HEK293 (cell line): ENCODE measurements around the gene DENND5A.
A peak's percentile ranks its signal among the peaks of the same experiment; 100 is the strongest.

ENCODE experiments used
- BCL11B ChIP-seq: fragments of 450-650 bp; formaldehyde crosslinking; IDR thresholded peaks from 2 replicates; pipeline ENCODE4 v1.5.1; 2016; ENCODE audit warnings: low read depth, missing biosample characterization, missing genetic modification characterization
- KLF10 ChIP-seq: fragments of 450-650 bp; IDR thresholded peaks from 2 replicates; pipeline ENCODE4 v1.5.1; 2018; ENCODE audit warnings: missing biosample characterization, mild to moderate bottlenecking, missing genetic modification characterization
- MYNN ChIP-seq: fragments of 450-650 bp; formaldehyde crosslinking; IDR thresholded peaks from 2 replicates; pipeline ENCODE4 v1.5.1; 2016; ENCODE audit warnings: missing biosample characterization, missing genetic modification characterization, borderline replicate concordance
- TCF7L2 ChIP-seq: IDR thresholded peaks from 2 replicates; pipeline ENCODE4 v1.6.1; 2011; ENCODE audit warnings: low read depth, mild to moderate bottlenecking, inconsistent platforms, low read length, moderate library complexity, borderline replicate concordance
- ZBTB7A ChIP-seq: fragments of 450-650 bp; formaldehyde crosslinking; IDR thresholded peaks from 2 replicates; pipeline ENCODE4 v1.5.1; 2016; ENCODE audit warnings: low read depth, missing biosample characterization, missing genetic modification characterization
- ZEB2 ChIP-seq: fragments of 450-650 bp; formaldehyde crosslinking; IDR thresholded peaks from 2 replicates; pipeline ENCODE4 v1.5.1; 2016; ENCODE audit warnings: missing biosample characterization, missing genetic modification characterization
- ZIC2 ChIP-seq: fragments of 450-650 bp; formaldehyde crosslinking; IDR thresholded peaks from 2 replicates; pipeline ENCODE4 v1.5.1; 2016; ENCODE audit warnings: missing biosample characterization, missing genetic modification characterization
- ZNF146 ChIP-seq: fragments of 450-650 bp; formaldehyde crosslinking; IDR thresholded peaks from 2 replicates; pipeline ENCODE4 v1.5.1; 2016; ENCODE audit warnings: missing biosample characterization, missing genetic modification characterization
- ZNF169 ChIP-seq: fragments of 450-650 bp; formaldehyde crosslinking; IDR thresholded peaks from 2 replicates; pipeline ENCODE4 v1.5.1; 2016; ENCODE audit warnings: missing biosample characterization, missing genetic modification characterization
- ZNF2 ChIP-seq: fragments of 450-650 bp; formaldehyde crosslinking; IDR thresholded peaks from 2 replicates; pipeline ENCODE4 v1.5.1; 2016; ENCODE audit warnings: missing biosample characterization, missing genetic modification characterization
- ZNF248 ChIP-seq: fragments of 450-650 bp; formaldehyde crosslinking; IDR thresholded peaks from 2 replicates; pipeline ENCODE4 v1.5.1; 2017; ENCODE audit warnings: missing biosample characterization, missing genetic modification characterization
- ZNF423 ChIP-seq: fragments of 450-650 bp; formaldehyde crosslinking; IDR thresholded peaks from 2 replicates; pipeline ENCODE4 v1.5.1; 2016; ENCODE audit warnings: missing biosample characterization, missing genetic modification characterization
- ZNF501 ChIP-seq: fragments of 450-650 bp; formaldehyde crosslinking; IDR thresholded peaks from 2 replicates; pipeline ENCODE4 v1.5.1; 2016; ENCODE audit warnings: missing biosample characterization, missing genetic modification characterization
- ZNF514 ChIP-seq: fragments of 450-650 bp; formaldehyde crosslinking; IDR thresholded peaks from 2 replicates; pipeline ENCODE4 v1.5.1; 2016; ENCODE audit warnings: missing biosample characterization, missing genetic modification characterization
- ZNF600 ChIP-seq: fragments of 450-650 bp; formaldehyde crosslinking; IDR thresholded peaks from 2 replicates; pipeline ENCODE4 v1.5.1; 2016; ENCODE audit warnings: missing biosample characterization, missing genetic modification characterization
- ZNF624 ChIP-seq: fragments of 450-650 bp; formaldehyde crosslinking; IDR thresholded peaks from 2 replicates; pipeline ENCODE4 v1.5.1; 2017; ENCODE audit warnings: missing biosample characterization, missing genetic modification characterization
- ZNF76 ChIP-seq: fragments of 450-650 bp; formaldehyde crosslinking; IDR thresholded peaks from 2 replicates; pipeline ENCODE4; 2016; ENCODE audit warnings: low read depth, missing biosample characterization, missing genetic modification characterization, borderline replicate concordance
- ZNF776 ChIP-seq: fragments of 450-650 bp; formaldehyde crosslinking; IDR thresholded peaks from 2 replicates; pipeline ENCODE4 v1.5.0; 2017; ENCODE audit warnings: missing biosample characterization, missing genetic modification characterization, borderline replicate concordance
- ZNF785 ChIP-seq: fragments of 450-650 bp; formaldehyde crosslinking; IDR thresholded peaks from 2 replicates; pipeline ENCODE4 v1.5.1; 2016; ENCODE audit warnings: missing biosample characterization, missing genetic modification characterization
- ZNF791 ChIP-seq: fragments of 450-650 bp; formaldehyde crosslinking; IDR thresholded peaks from 2 replicates; pipeline ENCODE4 v1.5.1; 2016; ENCODE audit warnings: missing biosample characterization, missing genetic modification characterization
- TF ChIP-seq, protein P1 (sequence below): fragments of 450-650 bp; formaldehyde crosslinking; IDR thresholded peaks from 2 replicates; pipeline ENCODE4 v1.5.1; 2016; ENCODE audit warnings: missing biosample characterization, missing genetic modification characterization
- TF ChIP-seq, protein P2 (sequence below): fragments of 450-650 bp; formaldehyde crosslinking; IDR thresholded peaks from 2 replicates; pipeline ENCODE4; 2016; ENCODE audit warnings: missing biosample characterization, missing genetic modification characterization
- TF ChIP-seq, protein P3 (sequence below): fragments of 450-650 bp; formaldehyde crosslinking; IDR thresholded peaks from 2 replicates; pipeline ENCODE4 v1.5.1; 2017; ENCODE audit warnings: missing biosample characterization, missing genetic modification characterization
- TF ChIP-seq, protein P4 (sequence below): fragments of 450-650 bp; formaldehyde crosslinking; IDR thresholded peaks from 2 replicates; pipeline ENCODE4 v1.5.1; 2016; ENCODE audit warnings: missing biosample characterization, missing genetic modification characterization
- TF ChIP-seq, protein P5 (sequence below): fragments of 450-650 bp; formaldehyde crosslinking; IDR thresholded peaks from 2 replicates; pipeline ENCODE4 v1.5.1; 2016; ENCODE audit warnings: missing biosample characterization, missing genetic modification characterization, borderline replicate concordance
- TF ChIP-seq, protein P6 (sequence below): fragments of 450-650 bp; formaldehyde crosslinking; IDR thresholded peaks from 2 replicates; pipeline ENCODE4 v1.5.1; 2017; ENCODE audit warnings: missing biosample characterization, mild to moderate bottlenecking, missing genetic modification characterization, moderate library complexity

The DENND5A gene

DNA sequence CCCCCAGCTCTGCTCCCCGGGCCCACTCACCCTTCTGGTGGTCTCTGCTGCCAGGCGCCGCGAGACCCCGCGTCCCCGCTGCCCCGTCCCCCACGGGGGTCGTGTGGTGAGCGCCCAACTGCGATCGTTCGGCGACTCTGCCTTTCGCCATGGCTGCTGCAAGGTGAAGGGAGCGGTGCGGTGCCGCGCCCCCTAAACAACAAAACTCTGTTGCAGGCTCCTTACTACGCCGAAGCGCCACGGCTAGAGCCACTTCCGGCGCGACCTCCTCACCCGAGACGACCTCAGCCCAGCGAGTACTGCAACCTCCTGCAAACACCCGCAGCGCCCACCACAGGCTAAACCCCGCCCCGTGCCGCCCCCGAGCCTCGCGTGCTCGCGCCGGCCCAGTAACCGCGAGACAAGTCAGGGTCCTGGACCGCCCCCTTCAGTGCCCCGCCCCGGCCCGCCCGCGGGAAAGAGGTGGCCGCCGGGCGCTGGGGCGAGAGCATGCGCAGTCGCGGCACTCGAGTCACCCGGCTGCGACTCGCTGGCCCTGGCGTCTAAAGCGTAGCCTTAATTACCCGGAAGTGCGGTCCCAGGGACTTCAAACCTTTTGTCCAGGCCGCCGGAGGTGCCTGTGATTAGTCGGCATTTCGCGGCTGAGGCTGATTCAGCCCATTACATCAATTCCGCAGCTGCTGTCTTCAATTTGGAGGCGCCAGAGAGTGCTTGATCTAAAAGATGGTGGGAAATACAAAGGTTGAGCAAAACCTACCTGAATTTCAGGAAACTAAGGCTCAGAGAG, 49.3 kb upstream of the DENND5A start, which contains the start of gene TMEM41B (continued):
- TF ChIP-seq, protein P1, sequence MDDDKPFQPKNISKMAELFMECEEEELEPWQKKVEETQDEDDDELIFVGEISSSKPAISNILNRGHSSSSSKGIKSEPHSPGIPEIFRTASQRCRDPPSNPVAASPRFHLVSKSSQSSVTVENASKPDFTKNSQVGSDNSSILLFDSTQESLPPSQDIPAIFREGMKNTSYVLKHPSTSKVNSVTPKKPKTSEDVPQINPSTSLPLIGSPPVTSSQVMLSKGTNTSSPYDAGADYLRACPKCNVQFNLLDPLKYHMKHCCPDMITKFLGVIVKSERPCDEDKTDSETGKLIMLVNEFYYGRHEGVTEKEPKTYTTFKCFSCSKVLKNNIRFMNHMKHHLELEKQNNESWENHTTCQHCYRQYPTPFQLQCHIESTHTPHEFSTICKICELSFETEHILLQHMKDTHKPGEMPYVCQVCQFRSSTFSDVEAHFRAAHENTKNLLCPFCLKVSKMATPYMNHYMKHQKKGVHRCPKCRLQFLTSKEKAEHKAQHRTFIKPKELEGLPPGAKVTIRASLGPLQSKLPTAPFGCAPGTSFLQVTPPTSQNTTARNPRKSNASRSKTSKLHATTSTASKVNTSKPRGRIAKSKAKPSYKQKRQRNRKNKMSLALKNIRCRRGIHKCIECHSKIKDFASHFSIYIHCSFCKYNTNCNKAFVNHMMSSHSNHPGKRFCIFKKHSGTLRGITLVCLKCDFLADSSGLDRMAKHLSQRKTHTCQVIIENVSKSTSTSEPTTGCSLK (tag by site-specific recombination): no peak
- TF ChIP-seq ZNF76 (tag by site-specific recombination): peak; percentile 25; the same call in 1 of the 2 replicates
- TF ChIP-seq, protein P2, sequence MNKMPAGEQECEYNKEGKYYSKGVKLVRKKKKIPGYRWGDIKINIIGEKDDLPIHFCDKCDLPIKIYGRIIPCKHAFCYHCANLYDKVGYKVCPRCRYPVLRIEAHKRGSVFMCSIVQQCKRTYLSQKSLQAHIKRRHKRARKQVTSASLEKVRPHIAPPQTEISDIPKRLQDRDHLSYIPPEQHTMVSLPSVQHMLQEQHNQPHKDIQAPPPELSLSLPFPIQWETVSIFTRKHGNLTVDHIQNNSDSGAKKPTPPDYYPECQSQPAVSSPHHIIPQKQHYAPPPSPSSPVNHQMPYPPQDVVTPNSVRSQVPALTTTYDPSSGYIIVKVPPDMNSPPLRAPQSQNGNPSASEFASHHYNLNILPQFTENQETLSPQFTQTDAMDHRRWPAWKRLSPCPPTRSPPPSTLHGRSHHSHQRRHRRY: no peak
- TF ChIP-seq, protein P3, sequence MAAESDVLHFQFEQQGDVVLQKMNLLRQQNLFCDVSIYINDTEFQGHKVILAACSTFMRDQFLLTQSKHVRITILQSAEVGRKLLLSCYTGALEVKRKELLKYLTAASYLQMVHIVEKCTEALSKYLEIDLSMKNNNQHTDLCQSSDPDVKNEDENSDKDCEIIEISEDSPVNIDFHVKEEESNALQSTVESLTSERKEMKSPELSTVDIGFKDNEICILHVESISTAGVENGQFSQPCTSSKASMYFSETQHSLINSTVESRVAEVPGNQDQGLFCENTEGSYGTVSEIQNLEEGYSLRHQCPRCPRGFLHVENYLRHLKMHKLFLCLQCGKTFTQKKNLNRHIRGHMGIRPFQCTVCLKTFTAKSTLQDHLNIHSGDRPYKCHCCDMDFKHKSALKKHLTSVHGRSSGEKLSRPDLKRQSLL (tag by site-specific recombination): no peak
- TF ChIP-seq ZNF248 (tag by site-specific recombination): no peak
- TF ChIP-seq ZNF146 (tag by site-specific recombination): no peak
- TF ChIP-seq ZNF600 (tag by site-specific recombination): peak; percentile 14; the same call in 1 of the 2 replicates
- TF ChIP-seq ZIC2 (tag by site-specific recombination): peak; percentile 92
- no peak for TF ChIP-seq ZNF776 (tag by site-specific recombination)
- no peak for TF ChIP-seq ZNF785 (tag by site-specific recombination)
- 0 out of 2 replicates have a peak, but pooled peaks have one; percentile 34 for TF ChIP-seq ZNF423 (tag by site-specific recombination)
- no peak for TF ChIP-seq ZNF514 (tag by site-specific recombination)
- TF ChIP-seq ZEB2 (tag by site-specific recombination): no peak; the same call in 1 of the 2 replicates
- TF ChIP-seq, protein P4, sequence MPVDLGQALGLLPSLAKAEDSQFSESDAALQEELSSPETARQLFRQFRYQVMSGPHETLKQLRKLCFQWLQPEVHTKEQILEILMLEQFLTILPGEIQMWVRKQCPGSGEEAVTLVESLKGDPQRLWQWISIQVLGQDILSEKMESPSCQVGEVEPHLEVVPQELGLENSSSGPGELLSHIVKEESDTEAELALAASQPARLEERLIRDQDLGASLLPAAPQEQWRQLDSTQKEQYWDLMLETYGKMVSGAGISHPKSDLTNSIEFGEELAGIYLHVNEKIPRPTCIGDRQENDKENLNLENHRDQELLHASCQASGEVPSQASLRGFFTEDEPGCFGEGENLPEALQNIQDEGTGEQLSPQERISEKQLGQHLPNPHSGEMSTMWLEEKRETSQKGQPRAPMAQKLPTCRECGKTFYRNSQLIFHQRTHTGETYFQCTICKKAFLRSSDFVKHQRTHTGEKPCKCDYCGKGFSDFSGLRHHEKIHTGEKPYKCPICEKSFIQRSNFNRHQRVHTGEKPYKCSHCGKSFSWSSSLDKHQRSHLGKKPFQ (tag by site-specific recombination): no peak
- peak; percentile 97 for TF ChIP-seq BCL11B (tag by site-specific recombination)
- TF ChIP-seq ZNF2 (tag by site-specific recombination): peak; percentile 63; the same call in 1 of the 2 replicates
- TF ChIP-seq ZNF791: no peak
- no peak for TF ChIP-seq ZNF169 (tag by site-specific recombination)
- no peak for TF ChIP-seq MYNN
- TF ChIP-seq, protein P5, sequence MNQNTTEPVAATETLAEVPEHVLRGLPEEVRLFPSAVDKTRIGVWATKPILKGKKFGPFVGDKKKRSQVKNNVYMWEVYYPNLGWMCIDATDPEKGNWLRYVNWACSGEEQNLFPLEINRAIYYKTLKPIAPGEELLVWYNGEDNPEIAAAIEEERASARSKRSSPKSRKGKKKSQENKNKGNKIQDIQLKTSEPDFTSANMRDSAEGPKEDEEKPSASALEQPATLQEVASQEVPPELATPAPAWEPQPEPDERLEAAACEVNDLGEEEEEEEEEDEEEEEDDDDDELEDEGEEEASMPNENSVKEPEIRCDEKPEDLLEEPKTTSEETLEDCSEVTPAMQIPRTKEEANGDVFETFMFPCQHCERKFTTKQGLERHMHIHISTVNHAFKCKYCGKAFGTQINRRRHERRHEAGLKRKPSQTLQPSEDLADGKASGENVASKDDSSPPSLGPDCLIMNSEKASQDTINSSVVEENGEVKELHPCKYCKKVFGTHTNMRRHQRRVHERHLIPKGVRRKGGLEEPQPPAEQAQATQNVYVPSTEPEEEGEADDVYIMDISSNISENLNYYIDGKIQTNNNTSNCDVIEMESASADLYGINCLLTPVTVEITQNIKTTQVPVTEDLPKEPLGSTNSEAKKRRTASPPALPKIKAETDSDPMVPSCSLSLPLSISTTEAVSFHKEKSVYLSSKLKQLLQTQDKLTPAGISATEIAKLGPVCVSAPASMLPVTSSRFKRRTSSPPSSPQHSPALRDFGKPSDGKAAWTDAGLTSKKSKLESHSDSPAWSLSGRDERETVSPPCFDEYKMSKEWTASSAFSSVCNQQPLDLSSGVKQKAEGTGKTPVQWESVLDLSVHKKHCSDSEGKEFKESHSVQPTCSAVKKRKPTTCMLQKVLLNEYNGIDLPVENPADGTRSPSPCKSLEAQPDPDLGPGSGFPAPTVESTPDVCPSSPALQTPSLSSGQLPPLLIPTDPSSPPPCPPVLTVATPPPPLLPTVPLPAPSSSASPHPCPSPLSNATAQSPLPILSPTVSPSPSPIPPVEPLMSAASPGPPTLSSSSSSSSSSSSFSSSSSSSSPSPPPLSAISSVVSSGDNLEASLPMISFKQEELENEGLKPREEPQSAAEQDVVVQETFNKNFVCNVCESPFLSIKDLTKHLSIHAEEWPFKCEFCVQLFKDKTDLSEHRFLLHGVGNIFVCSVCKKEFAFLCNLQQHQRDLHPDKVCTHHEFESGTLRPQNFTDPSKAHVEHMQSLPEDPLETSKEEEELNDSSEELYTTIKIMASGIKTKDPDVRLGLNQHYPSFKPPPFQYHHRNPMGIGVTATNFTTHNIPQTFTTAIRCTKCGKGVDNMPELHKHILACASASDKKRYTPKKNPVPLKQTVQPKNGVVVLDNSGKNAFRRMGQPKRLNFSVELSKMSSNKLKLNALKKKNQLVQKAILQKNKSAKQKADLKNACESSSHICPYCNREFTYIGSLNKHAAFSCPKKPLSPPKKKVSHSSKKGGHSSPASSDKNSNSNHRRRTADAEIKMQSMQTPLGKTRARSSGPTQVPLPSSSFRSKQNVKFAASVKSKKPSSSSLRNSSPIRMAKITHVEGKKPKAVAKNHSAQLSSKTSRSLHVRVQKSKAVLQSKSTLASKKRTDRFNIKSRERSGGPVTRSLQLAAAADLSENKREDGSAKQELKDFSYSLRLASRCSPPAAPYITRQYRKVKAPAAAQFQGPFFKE: no peak
- TF ChIP-seq ZNF501 (tag by site-specific recombination): no peak
- 0 out of 2 replicates have a peak, but pooled peaks have one; percentile 23 for TF ChIP-seq KLF10 (tag by site-specific recombination)
- TF ChIP-seq, protein P6, sequence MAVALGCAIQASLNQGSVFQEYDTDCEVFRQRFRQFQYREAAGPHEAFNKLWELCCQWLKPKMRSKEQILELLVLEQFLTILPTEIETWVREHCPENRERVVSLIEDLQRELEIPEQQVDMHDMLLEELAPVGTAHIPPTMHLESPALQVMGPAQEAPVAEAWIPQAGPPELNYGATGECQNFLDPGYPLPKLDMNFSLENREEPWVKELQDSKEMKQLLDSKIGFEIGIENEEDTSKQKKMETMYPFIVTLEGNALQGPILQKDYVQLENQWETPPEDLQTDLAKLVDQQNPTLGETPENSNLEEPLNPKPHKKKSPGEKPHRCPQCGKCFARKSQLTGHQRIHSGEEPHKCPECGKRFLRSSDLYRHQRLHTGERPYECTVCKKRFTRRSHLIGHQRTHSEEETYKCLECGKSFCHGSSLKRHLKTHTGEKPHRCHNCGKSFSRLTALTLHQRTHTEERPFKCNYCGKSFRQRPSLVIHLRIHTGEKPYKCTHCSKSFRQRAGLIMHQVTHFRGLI (tag by site-specific recombination): peak; percentile 92; the same call in 1 of the 2 replicates
- 0 out of 2 replicates have a peak, but pooled peaks have one; percentile 58 for TF ChIP-seq ZBTB7A
- TF ChIP-seq TCF7L2: peak; percentile 89; the same call in 1 of the 2 replicates
- TF ChIP-seq ZNF624: no peak
